Measurements from ENCODE around the gene TSPAN11.

- no peak for TF ChIP-seq CTCF (IDR thresholded peaks at IDR 0.05; ENCODE audit: insufficient read depth, low read depth, low read length)
- TF ChIP-seq EZH2 (IDR thresholded peaks at IDR 0.05; ENCODE audit: insufficient read depth, low read length): no peak
These were observed 69.7 kb downstream of the TSPAN11 start for GRCh38 chr12:30996255-30996654.

Data from astrocyte (in vitro differentiated cells and primary cell).